Measurements from ENCODE around the gene CPEB1. TPM values are rescaled to one million over a fixed set of nuclear protein-coding genes. Genes with fewer than 3 reads are reported as not detected.

Gene CPEB1
- total RNA-seq, 1 donor from 2014 or later = 1.6 TPM

- Mint-ChIP-seq H3K36me3 (no peaks in the 10 kb centered on the region), H3K27me3 (peaks cover 78% of the 10 kb centered on the region), H3K4me3 (peak overlapping the region; percentile 93), H3K9me3 (no peaks in the 10 kb centered on the region), H3K4me1 (ENCODE audit: unreplicated experiment) (no peaks in the 10 kb centered on the region), H3K27ac (peak overlapping the region; percentile 88)
- TF ChIP-seq CTCF (conservative IDR thresholded peaks at IDR 0.05) = peak; percentile 35
- DNase-seq (ENCODE audit: extremely low spot score, unreplicated experiment) = peak; percentile 80
These were observed 33.3 kb upstream of the CPEB1 start for GRCh38 chr15:82680200-82681102.

GRCh38 chr15:82679626-82680199, 32.5 kb upstream of the CPEB1 start:
- H3K36me3 Mint-ChIP-seq = no peaks in the 10 kb centered on the region
- TF ChIP-seq CTCF (conservative IDR thresholded peaks at IDR 0.05) = no peak
- H3K4me3 Mint-ChIP-seq = peak overlapping the region; percentile 89
- H3K4me1 Mint-ChIP-seq (ENCODE audit: unreplicated experiment) = no peaks in the 10 kb centered on the region
- DNase-seq (ENCODE audit: extremely low spot score, unreplicated experiment) = no peak
- H3K27me3 Mint-ChIP-seq = peaks cover 81% of the 10 kb centered on the region
- no peaks in the 10 kb centered on the region for H3K9me3 Mint-ChIP-seq
- peak overlapping the region; percentile 76 for H3K27ac Mint-ChIP-seq

- H3K36me3 Mint-ChIP-seq = no peaks in the 10 kb centered on the region
- H3K27me3 Mint-ChIP-seq = peaks cover 67% of the 10 kb centered on the region
- no peak for DNase-seq (ENCODE audit: extremely low spot score, unreplicated experiment)
- no peaks in the 10 kb centered on the region for H3K9me3 Mint-ChIP-seq
- H3K4me3 Mint-ChIP-seq = no peak overlapping the region
- no peaks in the 10 kb centered on the region for H3K4me1 Mint-ChIP-seq (ENCODE audit: unreplicated experiment)
- no peak overlapping the region for H3K27ac Mint-ChIP-seq
- no peak for TF ChIP-seq CTCF (conservative IDR thresholded peaks at IDR 0.05)
These were observed 30.7 kb upstream of the CPEB1 start for GRCh38 chr15:82677720-82678323.

- no peak for TF ChIP-seq CTCF (conservative IDR thresholded peaks at IDR 0.05)
- H3K9me3 Mint-ChIP-seq = no peaks in the 10 kb centered on the region
- H3K36me3 Mint-ChIP-seq = no peaks in the 10 kb centered on the region
- no peak overlapping the region for H3K4me3 Mint-ChIP-seq
- peaks cover 56% of the 10 kb centered on the region for H3K27me3 Mint-ChIP-seq
- H3K27ac Mint-ChIP-seq = no peak overlapping the region
- DNase-seq (ENCODE audit: extremely low spot score, unreplicated experiment) = no peak
- no peaks in the 10 kb centered on the region for H3K4me1 Mint-ChIP-seq (ENCODE audit: unreplicated experiment)
These were observed 27.7 kb upstream of the CPEB1 start for GRCh38 chr15:82674873-82675272.

- no peak for DNase-seq (ENCODE audit: extremely low spot score, unreplicated experiment)
- Mint-ChIP-seq H3K36me3 (no peaks in the 10 kb centered on the region), H3K27ac (no peak overlapping the region), H3K4me3 (no peak overlapping the region), H3K27me3 (peaks cover 21% of the 10 kb centered on the region), H3K9me3 (no peaks in the 10 kb centered on the region), H3K4me1 (ENCODE audit: unreplicated experiment) (no peaks in the 10 kb centered on the region)
- TF ChIP-seq CTCF (conservative IDR thresholded peaks at IDR 0.05) = no peak
These were observed 23.5 kb upstream of the CPEB1 start for GRCh38 chr15:82670699-82671098.

Measured in type B pancreatic cell (in vitro differentiated cells).